Measurements from ENCODE around the gene DIDO1. TPM values are rescaled to one million over a fixed set of nuclear protein-coding genes. Genes with fewer than 3 reads are reported as not detected.

DIDO1 gene
- total RNA-seq, 4 donors from 2014 or later, result 72.5 to 143 (median 105) TPM

GRCh38 chr20:62910217-62910766 lies 16.0 kb downstream of the DIDO1 start:
- peak in 2 of 3 donors; percentile 34 to 41 for DNase-seq
- peaks cover 0 to 82% (median 0%) of the 10 kb centered on the region in 3 donors for H3K36me3 ChIP-seq
- H3K27ac ChIP-seq, result no peak overlapping the region
- peaks cover 0 to 18% (median 3%) of the 10 kb centered on the region in 4 donors for H3K4me1 ChIP-seq
- no peak for TF ChIP-seq CTCF (IDR thresholded peaks at IDR 0.05)
- TF ChIP-seq POLR2A (IDR thresholded peaks at IDR 0.05), result no peak
- H3K27me3 ChIP-seq, result no peaks in the 10 kb centered on the region
- no peaks in the 10 kb centered on the region for H3K9me3 ChIP-seq
- no peak overlapping the region for H3K4me3 ChIP-seq

GRCh38 chr20:62908971-62909791 lies 17.1 kb downstream of the DIDO1 start:
- H3K9me3 ChIP-seq, result no peaks in the 10 kb centered on the region
- no peak overlapping the region for H3K4me3 ChIP-seq
- peaks cover 0 to 7% (median 3%) of the 10 kb centered on the region in 4 donors for H3K4me1 ChIP-seq
- DNase-seq, result peak in 2 of 3 donors; percentile 22 to 39
- H3K27ac ChIP-seq, result no peak overlapping the region
- TF ChIP-seq CTCF (IDR thresholded peaks at IDR 0.05), result no peak
- TF ChIP-seq POLR2A (IDR thresholded peaks at IDR 0.05), result no peak
- H3K27me3 ChIP-seq, result no peaks in the 10 kb centered on the region
- H3K36me3 ChIP-seq, result peaks cover 0 to 91% (median 0%) of the 10 kb centered on the region in 3 donors

- no peak overlapping the region for H3K27ac ChIP-seq
- no peak overlapping the region for H3K4me3 ChIP-seq
- no peaks in the 10 kb centered on the region for H3K9me3 ChIP-seq
- TF ChIP-seq POLR2A (IDR thresholded peaks at IDR 0.05), result no peak
- TF ChIP-seq CTCF (IDR thresholded peaks at IDR 0.05), result peak in 5 of 6 experiments; percentile 18 to 38 (median 33)
- H3K4me1 ChIP-seq, result no peaks in the 10 kb centered on the region
- no peak for DNase-seq
- H3K36me3 ChIP-seq, result peaks cover 0 to 99% (median 0%) of the 10 kb centered on the region in 3 donors
- H3K27me3 ChIP-seq, result no peaks in the 10 kb centered on the region
These were observed 18.7 kb downstream of the DIDO1 start for GRCh38 chr20:62907384-62908317.

- H3K27me3 ChIP-seq, result no peaks in the 10 kb centered on the region
- H3K36me3 ChIP-seq, result peaks cover 0 to 96% (median 0%) of the 10 kb centered on the region in 3 donors
- H3K9me3 ChIP-seq, result no peaks in the 10 kb centered on the region
- no peak for DNase-seq
- no peak overlapping the region for H3K4me3 ChIP-seq
- no peak overlapping the region for H3K27ac ChIP-seq
- TF ChIP-seq POLR2A (IDR thresholded peaks at IDR 0.05), result no peak
- TF ChIP-seq CTCF (IDR thresholded peaks at IDR 0.05), result no peak
- no peaks in the 10 kb centered on the region for H3K4me1 ChIP-seq
These were observed 19.5 kb downstream of the DIDO1 start for GRCh38 chr20:62906647-62907375.

- H3K36me3 ChIP-seq, result peaks cover 0 to 91% (median 0%) of the 10 kb centered on the region in 3 donors
- DNase-seq, result no peak
These were observed 20.1 kb downstream of the DIDO1 start for GRCh38 chr20:62906209-62906608.

More at GRCh38 chr20:62906209-62906608, 20.1 kb downstream of the DIDO1 start:
- TF ChIP-seq POLR2A (IDR thresholded peaks at IDR 0.05), result no peak
- TF ChIP-seq CTCF (IDR thresholded peaks at IDR 0.05), result no peak
- H3K4me3 ChIP-seq, result no peak overlapping the region
- no peaks in the 10 kb centered on the region for H3K27me3 ChIP-seq
- H3K9me3 ChIP-seq, result no peaks in the 10 kb centered on the region
- no peaks in the 10 kb centered on the region for H3K4me1 ChIP-seq
- no peak overlapping the region for H3K27ac ChIP-seq

Measured in Peyer's patch (tissue), 4 donors.